Spleen (tissue), 7 donors: ENCODE measurements around the gene GJC2.

Experiments
- CTCF ChIP-seq, 11 experiments: fragments of 200-600 bp in 7 of 11; fragments of 450-650 bp in 4 of 11; sonication (generic) in 4 of 11; IDR thresholded peaks in 8 of 11; conservative IDR thresholded peaks in 3 of 11; 1 replicate in 7 of 11; 2 replicates in 4 of 11; pipeline versions ENCODE4 v1.4.0 to v1.8.0; 2016 to 2021; ENCODE audit warnings: antibody characterized with exemption in 11 of 11, inconsistent platforms in 4 of 11, mild to moderate bottlenecking in 1 of 11
- POLR2A ChIP-seq, 3 donors: fragments of 450-650 bp; IDR thresholded peaks; one replicate each; pipeline ENCODE4 v1.5.1; 2017; ENCODE audit warnings: antibody characterized with exemption in 3 of 3, mild to moderate bottlenecking in 1 of 3
- POLR2AphosphoS5 ChIP-seq, 3 donors: sonication (generic); formaldehyde crosslinking; IDR thresholded peaks; one replicate each; pipeline ENCODE4 v1.5.1; 2017; ENCODE audit warnings: antibody characterized with exemption in 3 of 3
- donor health status: DM: no; HTN: no; CAD: no; lungs with moderate emphysema.
- donor health status: DM: no; HTN: no; CAD: no.
- donor health status: DM: no; HTN: no; CAD: no.

DNA sequence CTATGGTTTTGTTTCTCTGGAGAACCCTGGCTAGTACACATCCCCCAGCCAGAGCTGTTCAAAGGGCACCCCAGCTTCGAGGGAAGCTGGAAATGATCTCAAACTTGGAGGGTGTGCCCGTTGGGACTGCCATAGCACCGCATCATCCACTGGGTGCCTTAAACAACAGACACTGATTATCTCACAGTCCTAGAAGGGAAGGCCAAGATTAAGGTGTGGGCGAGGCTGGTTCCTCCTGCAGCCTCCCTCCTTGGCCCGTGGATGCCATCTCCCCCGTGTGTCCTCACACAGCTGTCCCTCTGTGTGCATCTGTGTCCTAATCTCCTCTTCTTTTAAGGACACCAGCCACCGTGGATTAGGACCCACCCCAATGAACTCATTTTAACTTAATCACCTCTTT is 11.6 kb downstream of the GJC2 start:
- no peak for TF ChIP-seq POLR2AphosphoS5 (IDR thresholded peaks at IDR 0.05)
- TF ChIP-seq CTCF (IDR thresholded peaks at IDR 0.05 in 8 of 11, conservative IDR thresholded peaks at IDR 0.05 in 3 of 11) = no peak
- no peak for TF ChIP-seq POLR2A (IDR thresholded peaks at IDR 0.05)
